D721Med (cell line): ENCODE measurements around the gene RNF215.

ENCODE experiments used
- DNase-seq: peaks from one replicate; pipeline ENCODE4 v3.0.0; 2011; ENCODE audit warnings: low spot score; ENCODE audit not compliant: insufficient read length
- FAIRE-seq: peaks from 2 replicates; lab custom pipeline; 2011; peaks lifted over from hg19 to GRCh38; lab: Jason Lieb, UNC
- TF ChIP-seq, protein P1 (sequence below): IDR thresholded peaks from 2 replicates; pipeline ENCODE4 v1.5.1; 2012; ENCODE audit warnings: mild to moderate bottlenecking, control low read depth; ENCODE audit not compliant: insufficient read depth; ENCODE audit errors: missing control alignments

Gene RNF215

DNA sequence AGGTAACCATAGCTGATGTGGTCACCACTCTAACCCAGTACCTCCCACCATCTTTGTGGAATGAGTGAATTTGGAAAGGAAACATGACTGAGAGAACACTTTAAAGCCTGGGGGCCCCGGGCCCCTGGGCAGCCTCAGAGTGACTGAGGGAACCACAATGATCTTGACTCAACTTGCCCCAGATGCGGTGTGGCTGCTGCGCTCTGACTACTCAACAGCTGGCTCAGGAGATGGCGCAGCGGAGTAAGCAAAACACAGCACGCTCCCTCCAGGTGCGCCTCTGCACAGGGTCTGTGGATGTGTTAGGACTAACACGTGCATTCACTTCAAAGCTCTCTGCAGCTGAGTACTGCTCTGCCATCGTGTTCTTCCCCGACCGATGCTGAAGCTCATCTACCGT lies 5.9 kb downstream of the RNF215 start:
- FAIRE-seq, result no peak
- no peak for DNase-seq
- TF ChIP-seq, protein P1, sequence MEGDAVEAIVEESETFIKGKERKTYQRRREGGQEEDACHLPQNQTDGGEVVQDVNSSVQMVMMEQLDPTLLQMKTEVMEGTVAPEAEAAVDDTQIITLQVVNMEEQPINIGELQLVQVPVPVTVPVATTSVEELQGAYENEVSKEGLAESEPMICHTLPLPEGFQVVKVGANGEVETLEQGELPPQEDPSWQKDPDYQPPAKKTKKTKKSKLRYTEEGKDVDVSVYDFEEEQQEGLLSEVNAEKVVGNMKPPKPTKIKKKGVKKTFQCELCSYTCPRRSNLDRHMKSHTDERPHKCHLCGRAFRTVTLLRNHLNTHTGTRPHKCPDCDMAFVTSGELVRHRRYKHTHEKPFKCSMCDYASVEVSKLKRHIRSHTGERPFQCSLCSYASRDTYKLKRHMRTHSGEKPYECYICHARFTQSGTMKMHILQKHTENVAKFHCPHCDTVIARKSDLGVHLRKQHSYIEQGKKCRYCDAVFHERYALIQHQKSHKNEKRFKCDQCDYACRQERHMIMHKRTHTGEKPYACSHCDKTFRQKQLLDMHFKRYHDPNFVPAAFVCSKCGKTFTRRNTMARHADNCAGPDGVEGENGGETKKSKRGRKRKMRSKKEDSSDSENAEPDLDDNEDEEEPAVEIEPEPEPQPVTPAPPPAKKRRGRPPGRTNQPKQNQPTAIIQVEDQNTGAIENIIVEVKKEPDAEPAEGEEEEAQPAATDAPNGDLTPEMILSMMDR, result no peak

DNA sequence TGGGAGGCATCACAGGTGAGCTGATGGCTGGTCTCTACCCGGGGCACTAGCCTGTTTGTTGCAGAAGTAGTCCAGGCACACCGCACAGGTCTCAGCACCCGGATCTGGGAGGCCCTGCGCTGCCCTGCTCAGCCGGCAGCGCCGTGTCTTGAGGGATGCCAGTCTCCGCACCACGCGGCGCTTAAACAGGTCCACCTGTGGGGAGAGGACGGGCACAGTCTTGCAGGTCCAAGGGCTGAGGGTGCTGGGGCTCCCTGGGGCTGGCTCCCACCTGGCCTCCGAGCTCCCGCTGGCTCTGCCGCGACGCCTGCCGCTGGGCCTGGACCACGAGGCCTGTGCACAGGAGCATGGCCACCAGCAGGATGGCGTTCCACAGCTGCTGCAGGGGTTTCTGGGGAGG lies 7.2 kb downstream of the RNF215 start:
- no peak for FAIRE-seq
- TF ChIP-seq, protein P1, result no peak
- no peak for DNase-seq

DNA sequence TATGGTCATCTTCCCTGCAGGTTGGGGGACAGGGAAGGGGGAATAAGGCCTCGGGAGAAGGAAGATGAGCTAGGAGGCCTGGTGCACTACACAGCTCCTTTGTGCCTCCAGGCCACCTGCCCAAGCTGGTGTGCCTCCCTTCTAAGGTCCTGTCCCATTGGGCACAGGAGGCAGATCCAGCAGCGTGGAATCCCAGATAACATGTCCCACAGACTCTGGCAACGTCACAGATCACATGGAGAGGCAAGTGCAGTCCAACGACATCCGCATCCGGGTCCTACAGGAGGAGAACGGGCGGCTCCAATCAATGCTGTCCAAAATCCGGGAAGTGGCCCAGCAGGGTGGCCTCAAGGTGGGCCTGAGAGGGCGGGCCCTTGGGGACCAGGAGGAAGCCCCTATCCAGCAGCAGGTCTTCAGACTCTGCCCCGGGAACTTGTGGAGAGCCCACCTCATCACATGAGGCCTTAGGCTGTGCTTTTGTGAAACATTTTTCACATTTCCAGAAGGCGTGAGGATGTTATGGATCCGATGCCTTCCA lies 11.8 kb downstream of the RNF215 start:
- no peak for FAIRE-seq
- TF ChIP-seq, protein P1, result no peak

DNA sequence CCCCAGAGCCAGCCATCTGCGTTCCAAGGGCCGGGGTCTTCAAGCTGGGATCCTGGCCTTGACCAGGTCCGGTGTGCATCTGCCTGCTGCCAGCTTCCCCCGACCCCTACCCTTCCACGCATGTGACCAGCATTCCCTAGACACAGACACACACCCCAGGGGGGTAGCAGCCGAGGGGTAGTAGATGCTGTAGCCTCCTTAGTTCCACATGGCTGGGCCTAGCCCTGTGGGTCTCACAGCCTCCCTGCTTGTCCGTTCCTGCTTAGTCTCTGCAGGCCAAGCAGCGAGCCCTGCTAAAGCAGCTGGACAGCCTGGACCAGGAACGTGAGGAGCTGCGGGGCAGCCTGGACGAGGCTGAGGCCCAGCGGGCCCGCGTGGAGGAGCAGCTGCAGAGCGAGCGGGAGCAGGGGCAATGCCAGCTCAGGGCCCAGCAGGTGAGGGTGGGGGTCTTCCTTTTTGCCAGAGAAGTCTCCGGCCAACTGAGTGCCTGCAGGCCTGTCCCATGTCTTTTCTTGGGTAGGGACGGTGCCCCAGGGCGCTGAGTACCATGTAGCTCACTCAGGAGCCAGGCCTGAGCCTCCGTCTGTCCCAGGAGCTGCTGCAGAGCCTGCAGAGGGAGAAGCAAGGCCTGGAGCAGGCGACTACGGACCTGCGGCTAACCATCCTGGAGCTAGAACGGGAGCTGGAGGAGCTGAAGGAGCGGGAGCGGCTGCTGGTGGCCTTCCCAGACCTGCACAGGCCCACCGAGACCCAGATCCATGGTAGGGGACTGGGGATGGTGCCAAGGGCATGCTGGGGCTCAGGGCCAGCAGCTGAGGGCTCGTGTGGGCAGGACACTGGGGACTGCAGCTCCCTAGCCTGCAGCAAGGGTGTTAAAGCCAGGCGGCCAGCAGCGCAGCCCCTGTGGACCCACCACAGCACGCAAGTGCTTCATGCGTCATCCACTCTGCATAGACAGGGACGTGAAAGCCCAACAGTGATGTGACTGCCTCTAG lies 13.6 kb downstream of the RNF215 start:
- FAIRE-seq (no peak), DNase-seq (no peak)
- TF ChIP-seq, protein P1, result no peak

More for the DNA sequence above, 11.8 kb downstream of the RNF215 start:
- DNase-seq, result no peak

DNA sequence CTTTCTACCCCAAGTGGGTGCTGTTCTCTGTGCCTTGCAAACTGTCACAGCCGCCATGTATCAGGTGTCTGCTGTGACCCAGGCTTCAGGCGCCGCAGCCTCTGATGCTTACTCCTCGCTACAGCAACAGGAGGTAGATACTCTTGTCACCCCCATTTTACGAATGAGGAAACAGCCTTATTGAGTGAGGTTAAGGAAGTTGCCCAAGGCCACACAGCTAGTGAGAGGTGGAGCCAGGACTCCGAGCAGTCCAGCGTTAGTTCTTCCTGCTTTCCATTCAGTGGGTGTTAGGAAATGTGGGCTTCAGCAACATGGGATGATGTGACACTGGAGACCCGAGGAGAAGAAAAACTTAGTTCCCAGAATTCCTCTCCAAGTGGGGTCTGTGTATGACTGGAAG lies 14.3 kb downstream of the RNF215 start:
- TF ChIP-seq, protein P1, result no peak
- DNase-seq (no peak), FAIRE-seq (no peak)

DNA sequence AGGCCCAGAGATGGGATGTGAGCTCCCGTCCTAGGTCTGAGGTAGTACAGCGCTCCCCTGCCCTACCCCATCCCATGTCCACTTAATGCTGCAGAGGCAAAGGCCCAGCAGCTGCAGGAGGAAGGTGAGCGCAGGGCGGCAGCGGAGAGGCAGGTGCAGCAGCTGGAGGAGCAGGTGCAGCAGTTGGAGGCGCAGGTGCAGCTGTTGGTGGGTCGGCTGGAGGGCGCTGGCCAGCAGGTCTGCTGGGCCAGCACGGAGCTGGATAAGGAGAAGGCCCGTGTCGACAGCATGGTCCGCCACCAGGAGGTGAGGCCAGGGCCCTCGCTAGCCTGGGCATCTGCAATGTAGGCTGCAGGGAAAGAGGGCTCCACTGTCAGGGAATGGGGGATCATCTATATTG lies 15.2 kb downstream of the RNF215 start:
- FAIRE-seq (no peak), DNase-seq (no peak)
- TF ChIP-seq, protein P1, result no peak
